HG03103 (cell line): ENCODE data around the gene SDK1.
"Not testable (repeated sequence)": the region's sequence is repeated elsewhere in the genome, so short reads cannot be mapped to it uniquely, and the experiment has no call there.

Experiments used
- ATAC-seq: cut with Tn5 transposase; IDR thresholded peaks from one replicate; pipeline ENCODE4 v1.9.1; 2021; ENCODE audit warnings: low read depth; ENCODE audit not compliant: unreplicated experiment

Gene SDK1

GRCh38 chr7:4240520-4241303, 939.7 kb downstream of the SDK1 start:
- no peak for ATAC-seq

- no peak for ATAC-seq
Measured at GRCh38 chr7:4241304-4241612, 940.2 kb downstream of the SDK1 start.

- no peak for ATAC-seq
Measured at GRCh38 chr7:4241791-4242190, 940.7 kb downstream of the SDK1 start.

DNA sequence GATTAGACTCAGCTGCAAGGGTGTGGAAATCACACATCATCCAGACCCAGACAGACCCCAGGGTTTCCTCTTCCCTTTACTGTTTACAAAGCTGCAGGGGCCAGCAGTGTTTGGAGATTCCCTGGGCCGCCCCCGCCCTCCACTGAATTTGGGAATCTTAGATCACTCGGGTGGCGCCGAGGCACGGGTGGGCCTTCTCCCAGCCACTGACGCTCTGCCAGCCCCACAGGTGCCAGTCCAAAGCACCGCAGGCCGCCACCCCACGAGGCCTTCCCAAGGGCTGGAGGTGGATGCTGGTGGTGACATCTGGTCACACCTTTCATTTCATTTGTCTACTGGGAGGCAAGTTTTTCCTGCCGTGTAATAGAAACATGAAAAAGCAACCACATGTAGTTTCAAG, 941.7 kb downstream of the SDK1 start:
- no peak for ATAC-seq

- ATAC-seq = no peak
Measured at GRCh38 chr7:4244041-4244440, 943.0 kb downstream of the SDK1 start.

GRCh38 chr7:4244635-4245034, 943.6 kb downstream of the SDK1 start:
- no peak for ATAC-seq

GRCh38 chr7:4245135-4245865, 944.2 kb downstream of the SDK1 start:
- ATAC-seq = no peak

DNA sequence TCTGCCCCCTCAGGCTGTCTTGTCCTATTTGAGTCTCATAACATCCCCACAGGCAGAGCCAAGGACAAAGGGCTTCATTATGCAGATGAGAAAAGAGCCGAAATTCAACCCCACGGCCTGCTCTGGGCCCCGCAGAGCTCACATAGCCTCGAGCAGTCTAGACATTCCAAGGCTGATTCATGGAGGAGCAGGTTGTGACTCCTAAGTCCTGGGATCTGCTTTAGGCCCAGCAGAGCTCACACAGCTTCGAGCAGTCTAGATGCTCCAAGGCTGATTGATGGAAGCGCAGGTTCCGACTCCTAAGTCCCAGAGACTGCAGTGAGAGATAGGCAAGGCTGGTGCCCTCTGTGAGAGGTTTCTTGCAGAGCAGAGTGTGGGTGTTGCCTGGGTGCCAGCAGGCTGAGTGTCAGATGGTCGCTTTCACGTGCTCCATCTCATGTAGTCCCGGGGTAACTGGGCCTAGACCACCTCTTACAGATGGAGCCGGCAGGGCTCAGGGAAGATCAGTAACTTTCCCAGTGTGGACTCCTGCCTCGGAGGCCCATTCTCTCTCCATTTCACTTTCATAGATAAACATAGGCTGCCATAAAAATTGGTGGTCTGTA, 944.9 kb downstream of the SDK1 start:
- no peak for ATAC-seq

DNA sequence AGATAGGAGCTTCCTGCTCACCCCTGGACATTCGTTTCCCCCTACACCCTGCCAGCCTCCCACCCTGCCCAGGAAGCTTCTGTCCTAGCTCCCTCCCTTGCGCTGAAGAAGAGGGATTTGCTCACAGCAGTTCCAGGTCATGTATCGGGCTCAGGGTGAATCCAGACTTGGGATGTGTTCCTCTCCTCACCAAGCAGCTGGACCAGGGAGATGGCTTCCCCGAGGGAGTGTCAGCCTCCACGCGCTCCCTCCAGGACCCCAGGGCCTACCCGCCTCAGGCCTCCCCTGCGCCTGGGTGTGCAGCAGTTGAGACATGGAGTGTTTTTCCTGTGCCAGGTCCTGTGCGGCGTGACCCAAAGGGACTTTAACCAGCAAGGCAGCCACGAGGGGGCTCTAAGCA, 945.5 kb downstream of the SDK1 start:
- no peak for ATAC-seq

DNA sequence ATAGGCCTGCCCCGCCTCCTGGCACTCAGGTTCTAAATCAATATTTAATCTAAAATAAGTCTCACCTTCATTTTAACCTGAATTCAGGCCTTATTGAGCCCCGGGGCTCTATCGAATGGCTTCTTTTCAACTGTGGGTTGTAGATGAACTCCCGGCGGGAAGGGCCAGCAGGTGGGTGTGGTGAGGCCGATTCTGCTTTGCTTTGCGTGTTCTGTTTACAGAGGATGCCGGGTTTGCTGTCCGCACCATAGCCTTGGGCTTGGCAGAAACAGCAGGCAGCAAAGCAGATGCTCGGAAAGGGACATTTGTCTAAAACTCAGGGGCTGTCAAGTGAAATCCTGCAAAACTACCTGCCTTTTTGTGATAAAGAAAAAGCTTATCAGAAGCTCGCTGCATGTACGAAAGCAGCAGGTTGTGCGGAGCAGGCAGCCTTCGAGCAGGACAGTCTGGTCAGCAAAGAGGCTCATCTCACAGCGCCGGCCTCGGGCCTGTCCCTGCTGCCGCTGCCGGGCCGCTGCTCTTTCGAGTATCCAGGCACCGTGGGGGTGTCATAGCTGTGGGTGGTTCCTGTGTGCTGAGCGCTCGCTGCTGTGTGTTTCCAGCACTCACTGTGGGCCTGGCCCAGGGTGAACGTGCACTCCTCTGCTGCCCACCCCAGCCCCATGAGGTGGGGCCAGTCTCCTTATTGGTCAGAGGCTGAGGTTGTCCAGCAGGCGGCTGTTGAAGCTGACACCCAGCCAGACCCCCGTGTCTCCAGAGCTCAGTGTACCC, 946.2 kb downstream of the SDK1 start:
- ATAC-seq = no peak

DNA sequence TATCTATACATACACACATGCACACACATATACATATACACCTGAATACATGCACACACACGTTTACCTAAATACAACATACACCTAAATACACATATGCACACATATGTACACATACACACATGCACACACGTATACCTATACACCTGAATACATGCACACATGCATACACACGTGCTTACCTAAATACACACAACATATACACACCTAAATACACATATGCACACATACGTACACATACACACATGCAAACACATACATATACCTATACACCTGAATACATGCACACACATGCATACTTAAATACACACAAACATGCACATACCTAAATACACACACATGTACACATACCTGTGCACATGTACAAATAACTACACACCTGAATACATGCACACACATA, 947.2 kb downstream of the SDK1 start:
- no peak for ATAC-seq

- no peak for ATAC-seq
Measured at GRCh38 chr7:4249241-4249640, 948.2 kb downstream of the SDK1 start.

DNA sequence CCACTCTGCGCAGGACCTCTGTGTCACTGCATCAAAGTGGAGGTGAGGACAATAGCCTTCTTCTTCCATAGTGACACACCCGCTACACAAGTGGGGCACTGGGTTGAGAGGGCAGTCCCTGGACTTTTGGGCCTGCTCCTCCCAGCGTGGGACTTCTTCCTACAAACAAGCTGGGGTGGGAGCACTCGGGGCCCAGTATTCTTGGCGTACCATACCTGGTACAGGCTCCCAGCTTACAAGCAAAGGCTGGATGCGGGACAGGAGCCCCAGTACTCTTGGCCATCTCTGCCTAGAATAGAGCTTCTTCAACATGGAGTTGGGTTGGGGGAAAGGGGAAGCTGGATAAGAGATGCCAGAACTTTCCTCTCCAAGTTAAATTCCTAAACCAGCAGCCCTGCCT, 954.3 kb downstream of the SDK1 start:
- no peak for ATAC-seq

- no peak for ATAC-seq
Measured at GRCh38 chr7:4256286-4256685, 955.2 kb downstream of the SDK1 start.

- ATAC-seq = no peak
Measured at GRCh38 chr7:4257146-4258111, 956.4 kb downstream of the SDK1 start.

DNA sequence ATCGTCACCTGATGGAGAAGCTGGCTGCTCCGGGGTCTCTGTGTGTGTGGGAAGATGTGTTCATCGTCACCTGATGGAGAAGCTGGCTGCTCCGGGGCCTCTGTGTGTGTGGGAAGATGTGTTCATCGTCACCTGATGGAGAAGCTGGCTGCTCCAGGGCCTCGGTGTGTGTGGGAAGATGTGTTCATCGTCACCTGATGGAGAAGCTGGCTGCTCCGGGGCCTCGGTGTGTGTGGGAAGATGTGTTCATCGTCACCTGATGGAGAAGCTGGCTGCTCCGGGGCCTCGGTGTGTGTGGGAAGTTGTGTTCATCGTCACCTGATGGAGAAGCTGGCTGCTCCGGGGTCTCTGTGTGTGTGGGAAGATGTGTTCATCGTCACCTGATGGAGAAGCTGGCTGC, 959.1 kb downstream of the SDK1 start:
- ATAC-seq = not testable (repeated sequence)

DNA sequence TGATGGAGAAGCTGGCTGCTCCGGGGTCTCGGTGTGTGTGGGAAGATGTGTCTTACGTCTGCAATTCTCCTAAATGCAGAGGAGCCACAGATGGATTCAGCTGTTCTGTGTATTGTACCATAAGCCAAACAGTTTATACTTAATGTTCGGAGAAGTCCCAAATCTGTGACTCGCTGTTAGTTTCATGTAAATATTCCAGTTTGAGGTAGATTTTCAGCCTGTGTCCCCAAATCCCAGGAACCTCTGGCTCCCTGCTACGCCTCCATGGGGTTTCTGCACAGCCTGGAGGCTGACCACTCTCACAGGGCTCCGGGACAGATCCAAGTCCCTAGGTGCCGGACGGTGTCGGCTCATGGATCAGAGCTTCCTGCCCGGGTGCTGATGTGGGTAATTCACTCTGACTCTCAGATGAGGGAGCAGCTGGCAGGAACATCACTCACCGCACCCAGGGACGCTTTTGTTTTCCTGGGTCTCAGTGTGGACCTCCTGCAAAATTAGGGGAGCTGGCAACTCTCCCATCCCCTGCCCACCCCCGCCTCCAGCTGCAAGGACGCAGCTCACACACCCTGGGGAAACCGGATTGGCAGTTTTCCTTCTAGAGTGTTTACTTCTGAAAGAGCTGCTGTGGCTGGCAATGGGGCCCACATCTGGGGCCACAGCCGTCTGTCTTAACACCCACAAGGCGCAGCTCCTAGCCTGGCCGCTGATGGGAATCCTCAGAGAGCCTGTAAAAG, 960.0 kb downstream of the SDK1 start:
- ATAC-seq = no peak

- no peak for ATAC-seq
Measured at GRCh38 chr7:4261601-4261960, 960.5 kb downstream of the SDK1 start.

GRCh38 chr7:4264206-4264605, 963.2 kb downstream of the SDK1 start:
- ATAC-seq = not testable (repeated sequence)
